Spleen (tissue), 7 donors: ENCODE data around the gene RPL35A.

Source experiments
- CTCF ChIP-seq, 11 experiments: fragments of 200-600 bp in 7 of 11; fragments of 450-650 bp in 4 of 11; sonication (generic) in 4 of 11; IDR thresholded peaks in 8 of 11; conservative IDR thresholded peaks in 3 of 11; 1 replicate in 7 of 11; 2 replicates in 4 of 11; pipeline versions ENCODE4 v1.4.0 to v1.8.0; 2016 to 2021; ENCODE audit warnings: antibody characterized with exemption in 11 of 11, inconsistent platforms in 4 of 11, mild to moderate bottlenecking in 1 of 11
- POLR2A ChIP-seq, 3 donors: fragments of 450-650 bp; IDR thresholded peaks; one replicate each; pipeline ENCODE4 v1.5.1; 2017; ENCODE audit warnings: antibody characterized with exemption in 3 of 3, mild to moderate bottlenecking in 1 of 3
- donor health status: DM: no; HTN: no; CAD: no; lungs with moderate emphysema.
- donor health status: DM: no; HTN: no; CAD: no.
- donor health status: DM: no; HTN: no; CAD: no.

DNA sequence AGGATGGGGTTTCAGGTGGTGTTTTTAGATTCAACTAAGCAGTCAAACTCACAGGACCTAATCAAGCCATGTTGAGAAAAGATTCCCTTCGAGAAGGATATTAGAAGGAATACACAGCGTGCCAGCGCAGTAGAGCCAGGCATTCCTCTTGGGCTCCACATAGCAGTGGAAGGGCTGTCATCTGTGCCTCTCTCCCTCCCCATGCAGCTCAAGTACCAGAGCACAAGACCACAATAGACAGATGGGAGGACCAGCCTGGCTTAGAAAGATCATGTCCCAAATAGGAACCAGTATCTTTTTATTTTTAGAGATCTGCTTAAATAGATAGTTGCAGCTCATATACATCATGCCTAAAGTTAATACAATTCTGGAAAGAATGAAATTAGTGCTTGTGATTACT lies 47.9 kb downstream of the RPL35A start:
- TF ChIP-seq CTCF (IDR thresholded peaks at IDR 0.05 in 8 of 11, conservative IDR thresholded peaks at IDR 0.05 in 3 of 11) = no peak
- no peak for TF ChIP-seq POLR2A (IDR thresholded peaks at IDR 0.05)
